H9 (cell line): ENCODE data around the gene DDA1. TPM values are rescaled to one million over a fixed set of nuclear protein-coding genes. Genes with fewer than 3 reads are reported as not detected.

ENCODE experiments used
- DNase-seq: peaks from one replicate; pipeline ENCODE4 v3.0.0-alpha.2; 2017
- H2AFZ ChIP-seq: one replicate; pipeline ENCODE4 v1.6.1; 2013; ENCODE audit warnings: mild to moderate bottlenecking, low read length, control low read depth, moderate library complexity
- H2AK5ac ChIP-seq: 2 replicates; pipeline ENCODE4 v1.6.1; 2013; ENCODE audit warnings: low read length, control low read depth, mixed read lengths; ENCODE audit not compliant: insufficient read length
- H2BK120ac ChIP-seq: one replicate; pipeline ENCODE4 v1.6.1; 2013; ENCODE audit warnings: low read depth, mild to moderate bottlenecking, low read length, control low read depth, inconsistent platforms; ENCODE audit not compliant: poor library complexity, severe bottlenecking
- H2BK12ac ChIP-seq: 2 replicates; pipeline ENCODE4 v1.6.1; 2013; ENCODE audit warnings: low read length, control low read depth, mixed read lengths, low read depth; ENCODE audit not compliant: insufficient read length
- H2BK15ac ChIP-seq: 2 replicates; pipeline ENCODE4 v1.6.1; 2013; ENCODE audit warnings: low read depth, low read length, control low read depth
- H2BK20ac ChIP-seq: one replicate; pipeline ENCODE4 v1.6.1; 2013; ENCODE audit warnings: low read depth, mild to moderate bottlenecking, low read length, control low read depth, inconsistent platforms; ENCODE audit not compliant: poor library complexity, severe bottlenecking
- H2BK5ac ChIP-seq: 2 replicates; pipeline ENCODE4 v1.6.1; 2013; ENCODE audit warnings: low read length, control low read depth, mixed read lengths; ENCODE audit not compliant: insufficient read length
- H3K14ac ChIP-seq: 2 replicates; pipeline ENCODE4 v1.6.1; 2013; ENCODE audit warnings: low read length, control low read depth; ENCODE audit not compliant: insufficient read depth
- H3K18ac ChIP-seq: 2 replicates; pipeline ENCODE4 v1.6.1; 2013; ENCODE audit warnings: low read depth, mild to moderate bottlenecking, mixed read lengths, low read length, control low read depth; ENCODE audit not compliant: insufficient read length
- H3K23ac ChIP-seq: 2 replicates; pipeline ENCODE4 v1.6.1; 2013; ENCODE audit warnings: low read length, control low read depth, mixed read lengths, low read depth; ENCODE audit not compliant: insufficient read length
- H3K23me2 ChIP-seq: 2 replicates; pipeline ENCODE4 v1.6.1; 2013; ENCODE audit warnings: low read depth, mild to moderate bottlenecking, mixed read lengths, low read length, control low read depth; ENCODE audit not compliant: insufficient read length, poor library complexity, severe bottlenecking
- H3K27ac ChIP-seq: 2 replicates; pipeline ENCODE4 v1.5.1; 2013; ENCODE audit warnings: low read length, control low read depth, mixed read lengths, low read depth; ENCODE audit not compliant: insufficient read length
- H3K27me3 ChIP-seq: 2 replicates; pipeline ENCODE4 v1.6.1; 2013; ENCODE audit warnings: low read length, control low read depth, inconsistent platforms; ENCODE audit not compliant: insufficient read depth
- H3K4ac ChIP-seq: 2 replicates; pipeline ENCODE4 v1.6.1; 2013; ENCODE audit warnings: low read depth, mild to moderate bottlenecking, control low read depth, inconsistent platforms, low read length, moderate library complexity
- H3K4me1 ChIP-seq: 2 replicates; pipeline ENCODE4 v1.6.1; 2013; ENCODE audit warnings: low read length, control low read depth, inconsistent platforms; ENCODE audit not compliant: insufficient read depth
- H3K4me2 ChIP-seq: 2 replicates; pipeline ENCODE4 v1.6.1; 2013; ENCODE audit warnings: low read length, control low read depth, mixed read lengths; ENCODE audit not compliant: insufficient read length, insufficient read depth
- H3K56ac ChIP-seq: 2 replicates; pipeline ENCODE4 v1.6.1; 2013; ENCODE audit warnings: low read depth, mild to moderate bottlenecking, mixed read lengths, low read length, control low read depth; ENCODE audit not compliant: insufficient read length
- H3K79me1 ChIP-seq: 2 replicates; pipeline ENCODE4 v1.6.1; 2013; ENCODE audit warnings: low read depth, mild to moderate bottlenecking, moderate library complexity, low read length, control low read depth, inconsistent platforms; ENCODE audit not compliant: insufficient read depth, poor library complexity, severe bottlenecking
- H3K79me2 ChIP-seq: 2 replicates; pipeline ENCODE4 v1.6.1; 2013; ENCODE audit warnings: low read length, control low read depth, inconsistent platforms; ENCODE audit not compliant: insufficient read depth
- H3K9ac ChIP-seq: 2 replicates; pipeline ENCODE4 v1.6.1; 2013; ENCODE audit warnings: low read length, control low read depth, mixed read lengths; ENCODE audit not compliant: insufficient read length; ENCODE audit errors: extremely low read depth
- H3K9me3 ChIP-seq: one replicate; pipeline ENCODE4 v1.6.1; 2013; ENCODE audit warnings: low read depth, low read length, inconsistent platforms; ENCODE audit not compliant: control insufficient read depth
- H3T11ph ChIP-seq: one replicate; pipeline ENCODE4 v1.6.1; 2013; ENCODE audit warnings: mild to moderate bottlenecking, low read length, control low read depth, inconsistent platforms
- H4K20me1 ChIP-seq: one replicate; pipeline ENCODE4 v1.6.1; 2013; ENCODE audit not compliant: control insufficient read depth, insufficient read length, insufficient read depth
- H4K5ac ChIP-seq: 2 replicates; pipeline ENCODE4 v1.6.1; 2013; ENCODE audit warnings: low read depth, mild to moderate bottlenecking, mixed read lengths, low read length, control low read depth; ENCODE audit not compliant: insufficient read length
- H4K8ac ChIP-seq: replicated peaks from 2 replicates; pipeline ENCODE4 v1.6.1; 2013; ENCODE audit warnings: low read length, control low read depth, mixed read lengths, low read depth; ENCODE audit not compliant: insufficient read length
- H4K91ac ChIP-seq: 2 replicates; pipeline ENCODE4 v1.6.1; 2013; ENCODE audit warnings: low read depth, mild to moderate bottlenecking, moderate library complexity, mixed read lengths, low read length, control low read depth; ENCODE audit not compliant: insufficient read length
- H3K27ac Mint-ChIP-seq, 3 experiments: 2 replicates in 2 of 3; 3 replicates in 1 of 3; pipeline ENCODE4 v1.8.0; 2020 to 2021; ENCODE audit warnings: mixed read lengths in 3 of 3, mild to moderate bottlenecking in 1 of 3, moderate library complexity in 1 of 3
- H3K27me3 Mint-ChIP-seq: 2 replicates; pipeline ENCODE4 v1.8.0; 2021; ENCODE audit warnings: low read depth, mild to moderate bottlenecking, moderate library complexity, mixed read lengths
- H3K36me3 Mint-ChIP-seq, 3 experiments: 2 replicates in 2 of 3; 3 replicates in 1 of 3; pipeline ENCODE4 v1.8.0; 2020 to 2021; ENCODE audit warnings: low read depth in 3 of 3, mixed read lengths in 3 of 3; ENCODE audit not compliant: insufficient read depth in 1 of 3
- H3K4me1 Mint-ChIP-seq, 2 experiments: 2 replicates each; pipeline ENCODE4 v1.8.0; 2020; ENCODE audit warnings: mixed read lengths in 2 of 2
- H3K4me3 Mint-ChIP-seq, 2 experiments: 2 replicates in 1 of 2; 3 replicates in 1 of 2; pipeline ENCODE4 v1.8.0; 2020 to 2021; ENCODE audit warnings: mild to moderate bottlenecking in 2 of 2, mixed read lengths in 2 of 2, moderate library complexity in 1 of 2
- H3K9me3 Mint-ChIP-seq, 2 experiments: 2 replicates in 1 of 2; 3 replicates in 1 of 2; pipeline ENCODE4 v1.8.0; 2020; ENCODE audit warnings: mild to moderate bottlenecking in 2 of 2, mixed read lengths in 2 of 2, moderate library complexity in 1 of 2
- CTCF ChIP-seq: fragments of 200-600 bp; sonication (generic); conservative IDR thresholded peaks from 3 replicates; pipeline ENCODE4 v1.8.0; 2021; ENCODE audit warnings: antibody characterized with exemption, mild to moderate bottlenecking
- WGBS: extraction: QIAGEN DNeasy Blood & Tissue Kit; methylation state at CpG from one replicate; pipeline ENCODE4 v1.1.7; 2013; ENCODE audit warnings: missing lambda C conversion rate, low lambda C conversion rate, mixed read lengths; ENCODE audit not compliant: insufficient read length; ENCODE audit errors: extremely low coverage; 5-methylcytosine and 5-hydroxymethylcytosine counted together
- total RNA-seq: library from RNA; stranded (reverse); gene quantifications from 2 replicates; pipeline ENCODE4 v1.2.1, GENCODE V29; 2021

The DDA1 gene
- total RNA-seq, 1 experiment from 2014 or later = 45.7 TPM

DNA sequence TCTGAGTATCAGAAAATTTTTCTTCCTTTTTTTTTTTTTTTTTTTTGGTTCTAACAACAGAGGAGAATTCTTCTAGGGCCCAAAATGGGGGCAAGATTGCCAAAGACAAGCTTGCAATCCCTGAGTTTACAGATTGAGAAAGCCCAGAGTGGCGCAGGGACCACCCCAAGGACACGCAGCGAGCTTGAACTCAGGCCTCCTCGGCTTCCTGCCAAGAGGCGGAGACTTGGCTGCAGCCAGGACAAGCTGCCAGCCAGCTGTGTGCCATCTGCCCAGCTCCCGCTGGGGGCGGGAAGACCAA is 4.2 kb upstream of the DDA1 start:
- Histone ChIP-seq H3K9ac (no peak overlapping the region), H2AK5ac (no peak overlapping the region)

More for the DNA sequence above, 4.2 kb upstream of the DDA1 start:
- Histone ChIP-seq H3K27ac (no peak overlapping the region), H3T11ph (no peak overlapping the region), H3K79me1 (no peaks in the 10 kb centered on the region), H3K9me3 (no peaks in the 10 kb centered on the region), H2BK20ac (no peak overlapping the region), H2BK12ac (no peak overlapping the region), H3K14ac (no peak overlapping the region), H3K79me2 (no peaks in the 10 kb centered on the region), H4K5ac (no peak overlapping the region), H3K18ac (no peak overlapping the region), H3K56ac (no peak overlapping the region), H2BK5ac (no peak overlapping the region), H3K4me2 (peak overlapping the region; percentile 27), H4K91ac (no peak overlapping the region), H2BK15ac (no peak overlapping the region), H4K20me1 (no peaks in the 10 kb centered on the region), H3K23me2 (peaks cover 8% of the 10 kb centered on the region), H3K4ac (no peak overlapping the region), H3K4me1 (peaks cover 3% of the 10 kb centered on the region; the same call in 1 of the 2 replicates), H3K27me3 (no peaks in the 10 kb centered on the region), H2BK120ac (no peak overlapping the region), H3K23ac (no peak overlapping the region), H2AFZ (no peak overlapping the region), H4K8ac (no peak overlapping the region)
- H3K27me3 Mint-ChIP-seq = no peaks in the 10 kb centered on the region; the same call in 1 of the 2 replicates
- no CpG with 5 or more reads among the region's 7 CpGs for WGBS
- H3K36me3 Mint-ChIP-seq = peaks cover 3 to 11% (median 7%) of the 10 kb centered on the region in 3 experiments; a peak in 6 of 7 replicates
- DNase-seq = no peak
- peak overlapping the region; percentile 7 to 41 (median 27); a peak in 3 of 7 replicates for H3K27ac Mint-ChIP-seq
- TF ChIP-seq CTCF = no peak
- H3K9me3 Mint-ChIP-seq = no peaks in the 10 kb centered on the region
- H3K4me3 Mint-ChIP-seq = peak overlapping the region; percentile 1 to 97; a peak in 4 of 5 replicates
- H3K4me1 Mint-ChIP-seq = peaks cover 25 to 40% of the 10 kb centered on the region in 2 experiments
